OCI-LY3 (cell line): Measurements from ENCODE around the gene KTN1.
A peak's percentile ranks its signal among the peaks of the same experiment; 100 is the strongest.

Experiments
- H2AFZ ChIP-seq: fragments of 200-600, 300-600 bp; shearing (Covaris generic); 2 replicates; pipeline ENCODE4 v1.6.0; 2014; ENCODE audit warnings: antibody characterized with exemption, low read depth, low read length
- H3K27ac ChIP-seq: fragments of 200-600, 300-600 bp; sonication (generic); 2 replicates; pipeline ENCODE4 v1.5.1; 2014; ENCODE audit warnings: mild to moderate bottlenecking, low read length, moderate library complexity, mixed read lengths
- H3K27me3 ChIP-seq: fragments of 200-600, 300-600 bp; sonication (generic); 2 replicates; pipeline ENCODE4 v1.6.1; 2014; ENCODE audit warnings: low read depth, low read length, mixed read lengths
- H3K36me3 ChIP-seq: fragments of 200-600, 300-600 bp; sonication (generic); replicated peaks from 2 replicates; pipeline ENCODE3; 2014; ENCODE audit warnings: low read depth, low read length, mixed read lengths
- H3K4me1 ChIP-seq: fragments of 300-600, 200-600 bp; sonication (generic); 2 replicates; pipeline ENCODE4 v1.6.1; 2014; ENCODE audit warnings: low read length, mixed read lengths
- H3K4me2 ChIP-seq: fragments of 200-600, 300-600 bp; sonication (generic); 2 replicates; pipeline ENCODE4 v1.6.1; 2014; ENCODE audit warnings: low read length, mixed read lengths
- H3K4me3 ChIP-seq: fragments of 300-600, 200-600 bp; sonication (generic); 2 replicates; pipeline ENCODE4 v1.5.1; 2014; ENCODE audit warnings: antibody characterized with exemption, mild to moderate bottlenecking, low read length, moderate library complexity
- H3K79me2 ChIP-seq: fragments of 300-600, 200-600 bp; shearing (Covaris generic); 2 replicates; pipeline ENCODE4 v1.6.1; 2014; ENCODE audit warnings: mild to moderate bottlenecking, low read length, mixed read lengths
- H3K9ac ChIP-seq: fragments of 300-600, 200-600 bp; shearing (Covaris generic); 2 replicates; pipeline ENCODE4 v1.6.0; 2014; ENCODE audit warnings: mild to moderate bottlenecking, low read length, moderate library complexity
- H3K9me3 ChIP-seq: fragments of 200-600, 300-600 bp; shearing (Covaris generic); 2 replicates; pipeline ENCODE4 v1.6.1; 2014; ENCODE audit warnings: low read length, mixed read lengths; ENCODE audit not compliant: insufficient read depth
- H4K20me1 ChIP-seq: fragments of 200-600, 300-600 bp; sonication (generic); 2 replicates; pipeline ENCODE4 v1.6.1; 2016; ENCODE audit warnings: low read length, mixed read lengths; ENCODE audit not compliant: insufficient read depth
- EZH2phosphoT487 ChIP-seq: fragments of 200-600 bp; shearing (Covaris generic); IDR thresholded peaks from 2 replicates; pipeline ENCODE4 v1.6.1; 2018; ENCODE audit warnings: antibody characterized with exemption, mixed run types, low read depth
- TF ChIP-seq, protein P1 (sequence below): fragments of 200-600, 300-600 bp; sonication (generic); IDR thresholded peaks from 2 replicates; pipeline ENCODE4 v1.5.1; 2014; ENCODE audit warnings: antibody characterized with exemption, low read length, low read depth

KTN1 gene

DNA sequence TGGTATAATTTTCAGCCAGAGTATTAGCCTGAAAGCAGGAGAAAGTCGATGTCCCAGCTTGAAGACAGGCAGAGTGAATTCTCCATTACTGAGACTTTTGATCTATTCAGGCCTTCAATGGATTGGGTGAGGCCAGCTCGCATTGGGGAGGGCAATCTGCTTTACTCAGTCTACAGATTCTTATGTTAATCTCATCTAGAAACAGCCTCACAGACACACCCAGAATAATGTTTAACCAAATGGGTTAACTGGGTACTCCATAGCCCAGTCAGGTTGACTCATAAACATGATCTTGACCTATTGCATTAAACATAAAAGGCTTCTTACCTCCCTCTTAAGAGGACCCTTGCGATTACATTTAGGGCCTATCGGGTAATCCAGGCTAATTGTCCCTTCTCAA, 118.0 kb downstream of the KTN1 start:
- no peak overlapping the region for H2AFZ ChIP-seq
- H3K4me2 ChIP-seq, result no peak overlapping the region
- no peak overlapping the region for H3K4me3 ChIP-seq
- H3K36me3 ChIP-seq, result peaks cover 4% of the 10 kb centered on the region
- TF ChIP-seq, protein P1, sequence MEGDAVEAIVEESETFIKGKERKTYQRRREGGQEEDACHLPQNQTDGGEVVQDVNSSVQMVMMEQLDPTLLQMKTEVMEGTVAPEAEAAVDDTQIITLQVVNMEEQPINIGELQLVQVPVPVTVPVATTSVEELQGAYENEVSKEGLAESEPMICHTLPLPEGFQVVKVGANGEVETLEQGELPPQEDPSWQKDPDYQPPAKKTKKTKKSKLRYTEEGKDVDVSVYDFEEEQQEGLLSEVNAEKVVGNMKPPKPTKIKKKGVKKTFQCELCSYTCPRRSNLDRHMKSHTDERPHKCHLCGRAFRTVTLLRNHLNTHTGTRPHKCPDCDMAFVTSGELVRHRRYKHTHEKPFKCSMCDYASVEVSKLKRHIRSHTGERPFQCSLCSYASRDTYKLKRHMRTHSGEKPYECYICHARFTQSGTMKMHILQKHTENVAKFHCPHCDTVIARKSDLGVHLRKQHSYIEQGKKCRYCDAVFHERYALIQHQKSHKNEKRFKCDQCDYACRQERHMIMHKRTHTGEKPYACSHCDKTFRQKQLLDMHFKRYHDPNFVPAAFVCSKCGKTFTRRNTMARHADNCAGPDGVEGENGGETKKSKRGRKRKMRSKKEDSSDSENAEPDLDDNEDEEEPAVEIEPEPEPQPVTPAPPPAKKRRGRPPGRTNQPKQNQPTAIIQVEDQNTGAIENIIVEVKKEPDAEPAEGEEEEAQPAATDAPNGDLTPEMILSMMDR, result no peak
- TF ChIP-seq EZH2phosphoT487, result no peak
- H3K79me2 ChIP-seq, result no peaks in the 10 kb centered on the region
- H4K20me1 ChIP-seq, result no peaks in the 10 kb centered on the region
- 0 out of 2 replicates have a peak, but pooled peaks cover 3% of the 10 kb centered on the region for H3K9me3 ChIP-seq
- no peak overlapping the region for H3K27ac ChIP-seq
- peaks cover 15% of the 10 kb centered on the region for H3K4me1 ChIP-seq
- no peaks in the 10 kb centered on the region for H3K27me3 ChIP-seq
- no peak overlapping the region for H3K9ac ChIP-seq

DNA sequence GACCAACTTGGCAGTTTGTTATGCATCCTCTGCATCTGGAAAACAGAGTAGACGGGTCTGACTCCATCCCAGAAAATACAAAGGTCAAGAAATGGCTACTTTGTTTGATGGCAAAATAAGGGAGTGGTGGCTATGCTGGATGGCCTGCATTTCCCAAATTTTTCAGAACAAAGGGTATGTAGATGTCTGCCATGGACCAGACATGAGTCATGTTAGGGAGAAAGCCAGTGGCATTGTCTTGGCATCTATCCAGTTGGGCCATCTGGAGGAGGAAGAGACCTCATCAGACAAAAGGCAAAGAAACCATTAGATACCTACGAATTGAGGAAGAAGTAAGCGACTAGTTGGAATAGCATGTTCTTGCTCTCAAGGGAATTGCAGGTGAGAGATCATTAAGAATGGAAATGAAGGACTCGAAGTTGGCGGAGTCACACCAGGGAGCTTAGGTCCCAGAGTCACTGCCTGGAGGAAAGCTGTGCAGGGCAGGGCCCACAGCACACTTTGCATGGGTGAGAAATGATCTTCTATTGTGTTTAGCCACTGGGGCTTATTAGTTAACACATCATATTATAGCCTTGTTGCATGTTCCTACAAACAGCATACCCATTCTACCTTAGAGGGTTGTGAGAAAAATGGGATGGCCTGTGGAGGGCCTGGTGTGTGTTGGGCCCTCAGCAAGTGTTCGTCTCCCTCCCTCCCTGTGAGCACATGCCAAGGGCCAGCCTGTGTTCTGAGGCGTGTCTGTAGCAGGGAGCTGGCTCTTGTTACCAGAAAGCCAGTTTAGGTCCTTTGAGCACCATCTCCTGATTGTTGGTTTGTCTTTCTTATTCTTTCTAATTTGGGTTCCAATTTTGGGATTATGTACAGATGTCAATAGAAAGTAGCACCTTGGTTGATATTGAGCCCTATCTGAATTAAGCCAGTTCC, 119.4 kb downstream of the KTN1 start:
- Histone ChIP-seq H4K20me1 (no peaks in the 10 kb centered on the region), H3K36me3 (peaks cover 4% of the 10 kb centered on the region), H3K9me3 (0 out of 2 replicates have a peak, but pooled peaks cover 3% of the 10 kb centered on the region), H3K27me3 (no peaks in the 10 kb centered on the region), H3K9ac (no peak overlapping the region), H3K27ac (no peak overlapping the region), H3K4me2 (no peak overlapping the region), H3K4me3 (no peak overlapping the region), H2AFZ (no peak overlapping the region), H3K4me1 (peaks cover 15% of the 10 kb centered on the region), H3K79me2 (no peaks in the 10 kb centered on the region)
- TF ChIP-seq, protein P1, result no peak
- TF ChIP-seq EZH2phosphoT487, result no peak

DNA sequence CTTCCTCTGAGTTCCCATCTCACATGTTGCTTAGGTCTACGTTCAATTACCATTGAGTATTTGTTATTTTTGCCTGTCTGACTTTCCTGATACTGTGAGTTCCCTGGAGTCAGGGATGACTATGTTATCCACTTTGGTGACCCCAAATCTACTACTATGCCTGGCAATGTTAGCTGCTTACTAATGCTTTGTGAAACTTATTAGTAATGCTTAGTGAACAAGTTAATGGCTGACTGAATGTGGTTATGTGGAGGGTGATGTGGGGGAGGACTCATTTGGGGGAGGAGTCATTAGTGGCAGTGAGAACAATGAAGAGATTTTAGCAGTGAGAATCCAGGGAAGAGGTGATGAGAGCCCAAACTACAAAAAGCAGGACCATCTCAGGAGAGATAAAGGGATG, 121.6 kb downstream of the KTN1 start:
- no peak overlapping the region for H3K9ac ChIP-seq
- no peak overlapping the region for H2AFZ ChIP-seq
- H3K4me3 ChIP-seq, result no peak overlapping the region
- H3K4me2 ChIP-seq, result peak overlapping the region; percentile 21
- H3K79me2 ChIP-seq, result no peaks in the 10 kb centered on the region
- peaks cover 4% of the 10 kb centered on the region for H3K36me3 ChIP-seq
- no peaks in the 10 kb centered on the region for H3K27me3 ChIP-seq
- peaks cover 15% of the 10 kb centered on the region for H3K4me1 ChIP-seq
- TF ChIP-seq, protein P1, result no peak
- no peak for TF ChIP-seq EZH2phosphoT487
- no peaks in the 10 kb centered on the region for H4K20me1 ChIP-seq
- 0 out of 2 replicates have a peak, but pooled peaks cover 3% of the 10 kb centered on the region for H3K9me3 ChIP-seq
- H3K27ac ChIP-seq, result no peak overlapping the region

DNA sequence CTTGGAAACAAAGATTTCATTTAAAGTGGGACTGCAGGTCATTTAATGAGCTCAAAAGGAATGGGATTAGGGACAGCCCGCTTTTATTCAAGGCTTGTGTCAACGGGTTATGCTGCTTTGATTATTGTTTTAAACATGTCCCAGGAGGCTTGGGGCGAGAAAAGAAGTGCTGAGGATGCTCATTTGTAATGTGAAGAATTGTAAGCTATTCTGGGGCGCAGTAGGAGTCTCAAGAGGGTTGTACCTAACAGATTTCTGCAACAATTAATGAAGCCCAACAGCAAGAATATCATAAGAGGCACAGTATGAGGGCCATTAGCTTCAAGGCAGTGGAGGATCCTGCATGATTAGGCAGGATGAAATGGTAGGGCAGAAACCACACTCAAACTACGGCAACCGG, 122.5 kb downstream of the KTN1 start:
- H3K27ac ChIP-seq, result no peak overlapping the region
- H3K9ac ChIP-seq, result no peak overlapping the region
- no peak overlapping the region for H3K4me3 ChIP-seq
- H3K4me2 ChIP-seq, result no peak overlapping the region; the same call in 1 of the 2 replicates
- H3K4me1 ChIP-seq, result peaks cover 15% of the 10 kb centered on the region
- TF ChIP-seq, protein P1, result no peak
- no peak for TF ChIP-seq EZH2phosphoT487
- no peak overlapping the region for H2AFZ ChIP-seq
- no peaks in the 10 kb centered on the region for H3K27me3 ChIP-seq
- no peaks in the 10 kb centered on the region for H4K20me1 ChIP-seq
- H3K79me2 ChIP-seq, result no peaks in the 10 kb centered on the region
- 0 out of 2 replicates have a peak, but pooled peaks cover 3% of the 10 kb centered on the region for H3K9me3 ChIP-seq
- peaks cover 4% of the 10 kb centered on the region for H3K36me3 ChIP-seq
